ENCODE measurements around the gene CTNNB1. TPM values are rescaled to one million over a fixed set of nuclear protein-coding genes. Genes with fewer than 3 reads are reported as not detected.

Gene CTNNB1
- total and polyA plus RNA-seq, 4 donors = 63.3 to 265 (median 151) TPM

DNA sequence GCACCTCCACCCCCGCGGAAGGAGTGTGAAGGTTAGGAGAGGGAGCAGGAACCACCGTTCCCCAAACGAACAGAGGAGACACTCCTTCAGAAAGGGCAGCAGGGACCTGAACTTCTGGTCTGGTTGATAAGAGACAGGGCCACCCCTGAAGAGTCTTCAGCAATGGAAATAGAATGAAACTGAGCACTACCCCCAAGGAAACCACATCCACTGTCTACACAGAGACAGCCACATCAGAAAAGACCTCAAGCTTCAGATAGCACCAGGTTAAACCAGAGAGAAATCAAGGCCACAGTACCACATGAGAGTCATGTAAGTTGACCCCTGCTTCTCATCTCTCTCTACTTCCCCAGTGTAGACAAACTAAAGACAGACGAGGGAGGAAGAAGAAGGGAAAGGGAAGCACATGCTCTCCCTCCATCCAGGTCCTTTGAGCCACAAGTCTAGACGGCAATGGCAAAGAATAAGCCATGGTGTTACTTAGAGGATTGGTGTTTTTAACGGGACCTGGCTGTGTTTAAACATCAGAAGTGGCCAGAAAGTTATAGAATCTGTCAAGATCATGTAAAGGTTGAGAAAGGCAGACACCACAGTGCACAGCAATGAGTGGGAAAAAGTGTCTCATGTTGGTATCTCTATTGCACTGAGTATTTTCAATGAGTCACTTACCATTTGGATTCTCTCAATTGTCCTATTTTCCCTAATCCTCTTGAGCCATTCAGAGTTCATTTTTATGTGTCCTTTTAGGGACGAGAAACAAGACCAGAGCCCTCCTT is 31.4 kb upstream of the CTNNB1 start:
- Histone ChIP-seq H3K27me3 (ENCODE audit: control insufficient read depth in 4 of 4, insufficient read depth in 4 of 4, low read length in 3 of 4) (peaks cover 0 to 2% (median 0%) of the 10 kb centered on the region in 4 donors), H3K4me3 (ENCODE audit: low read depth in 1 of 3, low read length in 3 of 3) (no peak overlapping the region)

GRCh38 chr3:41169023-41169422 is 30.3 kb upstream of the CTNNB1 start:
- Histone ChIP-seq H3K36me3 (ENCODE audit: control insufficient read depth in 4 of 4, insufficient read depth in 3 of 4, low read depth in 1 of 4, low read length in 3 of 4) (no peaks in the 10 kb centered on the region), H3K27me3 (ENCODE audit: control insufficient read depth in 4 of 4, insufficient read depth in 4 of 4, low read length in 3 of 4) (peaks cover 0 to 2% (median 0%) of the 10 kb centered on the region in 4 donors), H3K9ac (ENCODE audit: low read depth in 1 of 2, low read length in 2 of 2) (no peak overlapping the region), H3K9me3 (ENCODE audit: control insufficient read depth in 4 of 4, low read length in 3 of 4) (no peaks in the 10 kb centered on the region), H3K4me1 (ENCODE audit: control insufficient read depth in 4 of 4, insufficient read depth in 4 of 4, low read length in 3 of 4) (no peaks in the 10 kb centered on the region), H3K27ac (ENCODE audit: low read depth in 1 of 2, low read length in 2 of 2) (no peak overlapping the region), H3K4me3 (ENCODE audit: low read depth in 1 of 3, low read length in 3 of 3) (no peak overlapping the region)
- 73% methylated on average over 5 of the region's 5 CpGs for WGBS
- no peak for DNase-seq (ENCODE audit: low spot score)
- no peak for TF ChIP-seq SP1 (IDR thresholded peaks at IDR 0.05)
- TF ChIP-seq REST (IDR thresholded peaks at IDR 0.05) = no peak
- no peak for TF ChIP-seq JUND (IDR thresholded peaks at IDR 0.05)

More for the DNA sequence above, 31.4 kb upstream of the CTNNB1 start:
- no peak for DNase-seq (ENCODE audit: low spot score)
- Histone ChIP-seq H3K4me1 (ENCODE audit: control insufficient read depth in 4 of 4, insufficient read depth in 4 of 4, low read length in 3 of 4) (no peaks in the 10 kb centered on the region), H3K9ac (ENCODE audit: low read depth in 1 of 2, low read length in 2 of 2) (no peak overlapping the region), H3K27ac (ENCODE audit: low read depth in 1 of 2, low read length in 2 of 2) (no peak overlapping the region), H3K9me3 (ENCODE audit: control insufficient read depth in 4 of 4, low read length in 3 of 4) (no peaks in the 10 kb centered on the region), H3K36me3 (ENCODE audit: control insufficient read depth in 4 of 4, insufficient read depth in 3 of 4, low read depth in 1 of 4, low read length in 3 of 4) (no peaks in the 10 kb centered on the region)
- 86% methylated on average over 8 of the region's 8 CpGs for WGBS
- TF ChIP-seq GABPA (IDR thresholded peaks at IDR 0.05 in 1 of 2, conservative IDR thresholded peaks at IDR 0.05 in 1 of 2) (no peak), RAD21 (IDR thresholded peaks at IDR 0.05) (no peak), CTCF (IDR thresholded peaks at IDR 0.05; ENCODE audit: low read depth, low read length, missing input control) (no peak), FOXA1 (IDR thresholded peaks at IDR 0.05) (no peak), NR2F2 (IDR thresholded peaks at IDR 0.05) (no peak), SP1 (IDR thresholded peaks at IDR 0.05) (no peak), JUND (IDR thresholded peaks at IDR 0.05) (no peak)

GRCh38 chr3:41173926-41174885 is 25.1 kb upstream of the CTNNB1 start:
- 89% methylated on average over 7 of the region's 7 CpGs for WGBS
- Histone ChIP-seq H3K9ac (ENCODE audit: low read depth in 1 of 2, low read length in 2 of 2) (no peak overlapping the region), H3K4me3 (ENCODE audit: low read depth in 1 of 3, low read length in 3 of 3) (no peak overlapping the region), H3K4me1 (ENCODE audit: control insufficient read depth in 4 of 4, insufficient read depth in 4 of 4, low read length in 3 of 4) (no peaks in the 10 kb centered on the region), H3K36me3 (ENCODE audit: control insufficient read depth in 4 of 4, insufficient read depth in 3 of 4, low read depth in 1 of 4, low read length in 3 of 4) (no peaks in the 10 kb centered on the region), H3K9me3 (ENCODE audit: control insufficient read depth in 4 of 4, low read length in 3 of 4) (no peaks in the 10 kb centered on the region), H3K27ac (ENCODE audit: low read depth in 1 of 2, low read length in 2 of 2) (no peak overlapping the region), H3K27me3 (ENCODE audit: control insufficient read depth in 4 of 4, insufficient read depth in 4 of 4, low read length in 3 of 4) (peaks cover 0 to 2% (median 0%) of the 10 kb centered on the region in 4 donors)
- DNase-seq (ENCODE audit: low spot score) = no peak
- TF ChIP-seq RXRA (IDR thresholded peaks at IDR 0.05) (no peak), RAD21 (IDR thresholded peaks at IDR 0.05) (no peak), YY1 (IDR thresholded peaks at IDR 0.05) (no peak), TAF1 (conservative IDR thresholded peaks at IDR 0.05) (no peak), FOXA2 (IDR thresholded peaks at IDR 0.05) (no peak), NR2F2 (IDR thresholded peaks at IDR 0.05) (no peak), JUND (IDR thresholded peaks at IDR 0.05) (no peak), SP1 (IDR thresholded peaks at IDR 0.05) (no peak), HNF4G (IDR thresholded peaks at IDR 0.05) (no peak), CTCF (IDR thresholded peaks at IDR 0.05; ENCODE audit: low read depth, low read length, missing input control) (no peak), ATF3 (IDR thresholded peaks at IDR 0.05) (no peak), FOXA1 (IDR thresholded peaks at IDR 0.05) (no peak)
